Liver (tissue), 3 donors: Measurements from ENCODE around the gene SH2D3C.

Source experiments
- EGR1 ChIP-seq, 2 donors: IDR thresholded peaks; 2 replicates each; pipeline ENCODE4 v1.6.1; 2016 to 2018; ENCODE audit warnings: antibody characterized with exemption in 2 of 2, low read depth in 2 of 2
- GABPA ChIP-seq, 2 donors: IDR thresholded peaks in 1 of 2; conservative IDR thresholded peaks in 1 of 2; 2 replicates each; pipeline ENCODE4 v1.6.1; 2016; ENCODE audit warnings: antibody characterized with exemption in 2 of 2, mild to moderate bottlenecking in 1 of 2, moderate library complexity in 1 of 2
- RAD21 ChIP-seq, 2 donors: IDR thresholded peaks; 2 replicates each; pipeline ENCODE4 v1.6.1; 2016; ENCODE audit warnings: antibody characterized with exemption in 2 of 2, mild to moderate bottlenecking in 2 of 2
- YY1 ChIP-seq: IDR thresholded peaks from 2 replicates; pipeline ENCODE4 v1.6.1; 2016; ENCODE audit warnings: antibody characterized with exemption, mild to moderate bottlenecking
- TF ChIP-seq, protein P1 (sequence below): fragments of 150-350 bp; IDR thresholded peaks from 2 replicates; pipeline ENCODE4 v1.5.1; 2017; ENCODE audit warnings: improper control_type of control experiment, low read depth, low read length; ENCODE audit not compliant: missing input control
- donor health status: healthy.
- donor health status: healthy.

DNA sequence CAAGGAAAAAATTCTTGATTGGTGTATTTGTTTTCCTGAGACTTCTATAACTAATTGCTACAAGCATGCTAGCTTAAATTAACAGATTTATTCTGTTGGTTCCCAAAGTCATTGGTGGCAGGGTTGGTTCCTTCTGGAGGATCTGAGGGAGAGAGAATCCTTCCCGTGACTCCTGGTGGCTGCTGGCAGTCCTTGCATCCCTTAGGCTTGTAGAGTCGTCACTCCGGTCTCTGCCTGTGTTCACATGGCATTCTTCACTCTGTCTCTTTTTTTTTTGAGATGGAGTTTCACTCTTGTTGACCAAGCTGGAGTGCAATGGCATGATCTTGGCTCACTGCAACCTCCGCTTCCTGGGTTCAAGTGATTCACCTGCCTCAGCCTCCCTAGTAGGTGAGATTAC, 12.6 kb upstream of the SH2D3C start:
- TF ChIP-seq EGR1 (IDR thresholded peaks at IDR 0.05; ENCODE audit: low read depth in 2 of 2) (no peak), RAD21 (IDR thresholded peaks at IDR 0.05) (no peak), YY1 (no peak), GABPA (IDR thresholded peaks at IDR 0.05 in 1 of 2, conservative IDR thresholded peaks at IDR 0.05 in 1 of 2) (no peak)
- TF ChIP-seq, protein P1, sequence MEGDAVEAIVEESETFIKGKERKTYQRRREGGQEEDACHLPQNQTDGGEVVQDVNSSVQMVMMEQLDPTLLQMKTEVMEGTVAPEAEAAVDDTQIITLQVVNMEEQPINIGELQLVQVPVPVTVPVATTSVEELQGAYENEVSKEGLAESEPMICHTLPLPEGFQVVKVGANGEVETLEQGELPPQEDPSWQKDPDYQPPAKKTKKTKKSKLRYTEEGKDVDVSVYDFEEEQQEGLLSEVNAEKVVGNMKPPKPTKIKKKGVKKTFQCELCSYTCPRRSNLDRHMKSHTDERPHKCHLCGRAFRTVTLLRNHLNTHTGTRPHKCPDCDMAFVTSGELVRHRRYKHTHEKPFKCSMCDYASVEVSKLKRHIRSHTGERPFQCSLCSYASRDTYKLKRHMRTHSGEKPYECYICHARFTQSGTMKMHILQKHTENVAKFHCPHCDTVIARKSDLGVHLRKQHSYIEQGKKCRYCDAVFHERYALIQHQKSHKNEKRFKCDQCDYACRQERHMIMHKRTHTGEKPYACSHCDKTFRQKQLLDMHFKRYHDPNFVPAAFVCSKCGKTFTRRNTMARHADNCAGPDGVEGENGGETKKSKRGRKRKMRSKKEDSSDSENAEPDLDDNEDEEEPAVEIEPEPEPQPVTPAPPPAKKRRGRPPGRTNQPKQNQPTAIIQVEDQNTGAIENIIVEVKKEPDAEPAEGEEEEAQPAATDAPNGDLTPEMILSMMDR = no peak
